GM18526 (cell line): ENCODE measurements around the gene CSE1L.

Experiments
- POLR2A ChIP-seq: IDR thresholded peaks from 3 replicates; pipeline ENCODE4 v1.6.1; 2011; ENCODE audit not compliant: insufficient read length; ENCODE audit errors: extremely low read depth

CSE1L gene

DNA sequence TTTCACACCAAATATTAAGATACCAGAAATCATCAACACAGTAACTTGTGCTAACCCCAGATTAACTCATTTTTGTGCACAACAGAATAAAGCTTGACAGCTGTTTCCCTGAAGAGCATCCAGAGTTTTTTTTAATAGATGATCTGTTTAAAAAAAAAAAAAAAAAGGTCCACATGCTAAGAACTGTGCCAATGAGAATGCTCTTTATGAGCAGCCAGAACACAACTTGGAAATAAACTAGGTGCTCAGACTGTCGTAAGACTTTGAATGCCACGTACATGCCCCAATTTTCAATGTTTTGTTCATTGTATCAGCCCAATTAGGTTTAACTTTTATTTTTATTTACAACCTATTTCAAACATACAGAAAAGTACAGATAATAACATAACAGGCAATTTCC, 94.7 kb downstream of the CSE1L start:
- no peak for TF ChIP-seq POLR2A
